HG03039 (cell line): ENCODE data around the gene FRYL.
"Not testable (repeated sequence)": the region's sequence is repeated elsewhere in the genome, so short reads cannot be mapped to it uniquely, and the experiment has no call there.

Source experiments
- ATAC-seq: cut with Tn5 transposase; IDR thresholded peaks from one replicate; pipeline ENCODE4 v1.9.1; 2021; ENCODE audit warnings: mild to moderate bottlenecking, moderate library complexity; ENCODE audit not compliant: unreplicated experiment

The FRYL gene

GRCh38 chr4:48667148-48667547 lies 112.9 kb downstream of the FRYL start:
- ATAC-seq, result no peak

- no peak for ATAC-seq
These were observed 114.4 kb downstream of the FRYL start for GRCh38 chr4:48665555-48666186.

GRCh38 chr4:48664938-48665337 lies 115.1 kb downstream of the FRYL start:
- ATAC-seq, result no peak

GRCh38 chr4:48661391-48661790 lies 118.7 kb downstream of the FRYL start:
- ATAC-seq, result no peak

GRCh38 chr4:48660347-48660746 lies 119.7 kb downstream of the FRYL start:
- ATAC-seq, result no peak

- no peak for ATAC-seq
These were observed 125.9 kb downstream of the FRYL start for GRCh38 chr4:48654015-48654664.

- no peak for ATAC-seq
These were observed 126.7 kb downstream of the FRYL start for GRCh38 chr4:48653217-48654014.

GRCh38 chr4:48651914-48652313 lies 128.2 kb downstream of the FRYL start:
- no peak for ATAC-seq

- no peak for ATAC-seq
These were observed 130.6 kb downstream of the FRYL start for GRCh38 chr4:48649505-48649904.

- ATAC-seq, result no peak
These were observed 134.8 kb downstream of the FRYL start for GRCh38 chr4:48645225-48645794.

- ATAC-seq, result no peak
These were observed 137.4 kb downstream of the FRYL start for GRCh38 chr4:48642421-48643374.

- ATAC-seq, result no peak
These were observed 138.7 kb downstream of the FRYL start for GRCh38 chr4:48641401-48641800.

GRCh38 chr4:48640699-48641098 lies 139.4 kb downstream of the FRYL start:
- ATAC-seq, result no peak

GRCh38 chr4:48640225-48640624 lies 139.9 kb downstream of the FRYL start:
- no peak for ATAC-seq

GRCh38 chr4:48639807-48640206 lies 140.3 kb downstream of the FRYL start:
- no peak for ATAC-seq

GRCh38 chr4:48638586-48638985 lies 141.5 kb downstream of the FRYL start:
- ATAC-seq, result not testable (repeated sequence)

- ATAC-seq, result no peak
These were observed 143.2 kb downstream of the FRYL start for GRCh38 chr4:48636911-48637310.

- ATAC-seq, result no peak
These were observed 144.1 kb downstream of the FRYL start for GRCh38 chr4:48635980-48636379.

GRCh38 chr4:48635310-48635709 lies 144.8 kb downstream of the FRYL start:
- no peak for ATAC-seq

GRCh38 chr4:48634688-48635308 lies 145.3 kb downstream of the FRYL start:
- ATAC-seq, result no peak
